GM19025 (cell line): ENCODE results near the gene POSTN.

Source experiments
- ATAC-seq: cut with Tn5 transposase; IDR thresholded peaks from one replicate; pipeline ENCODE4 v1.9.1; 2021; ENCODE audit warnings: mild to moderate bottlenecking, low read depth, moderate library complexity; ENCODE audit not compliant: unreplicated experiment

The POSTN gene

GRCh38 chr13:37526710-37527473 lies 71.7 kb downstream of the POSTN start:
- no peak for ATAC-seq

DNA sequence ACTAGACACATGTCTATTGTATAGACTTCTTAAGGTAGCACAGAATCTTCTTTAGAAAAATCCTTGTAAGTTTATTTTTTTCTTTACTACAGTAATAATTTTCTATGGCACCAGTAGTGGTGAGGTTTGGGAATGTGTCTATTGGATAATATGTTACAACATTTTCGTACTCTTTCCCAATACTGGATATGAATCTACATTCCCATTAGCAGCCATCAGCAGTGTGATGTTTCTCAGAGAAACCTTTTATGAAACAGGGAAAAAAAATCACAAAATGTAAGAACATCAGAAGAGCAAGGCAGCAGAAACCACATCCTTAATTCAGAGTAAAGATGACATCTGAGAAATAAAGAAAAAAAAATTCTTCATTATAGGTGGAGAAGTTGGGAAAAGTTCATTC lies 83.3 kb downstream of the POSTN start:
- no peak for ATAC-seq
